ENCODE measurements around the gene CAMK4. TPM values are rescaled to one million over a fixed set of nuclear protein-coding genes. Genes with fewer than 3 reads are reported as not detected.

CAMK4 gene
- total RNA-seq, 4 donors from 2014 or later: 0.26 to 33.9 (median 2.0) TPM

- H3K27ac ChIP-seq: no peak overlapping the region
Observed at GRCh38 chr5:111374380-111374779, 150.2 kb downstream of the CAMK4 start.

GRCh38 chr5:111375645-111376044 lies 151.5 kb downstream of the CAMK4 start:
- TF ChIP-seq CTCF (IDR thresholded peaks at IDR 0.05): no peak
- H3K4me1 ChIP-seq: no peaks in the 10 kb centered on the region
- intact Hi-C loops (cut with DNase I; ENCODE audit: low total_unique reads): no loop called here
- no peaks in the 10 kb centered on the region for H3K27me3 ChIP-seq
- DNase-seq: no peak
- no peak overlapping the region for H3K27ac ChIP-seq
- H3K9me3 ChIP-seq: no peaks in the 10 kb centered on the region
- H3K36me3 ChIP-seq: no peaks in the 10 kb centered on the region
- H3K4me3 ChIP-seq: no peak overlapping the region

More at GRCh38 chr5:111374380-111374779, 150.2 kb downstream of the CAMK4 start:
- DNase-seq: no peak
- no peak overlapping the region for H3K4me3 ChIP-seq
- no peaks in the 10 kb centered on the region for H3K9me3 ChIP-seq
- no peaks in the 10 kb centered on the region for H3K27me3 ChIP-seq
- intact Hi-C loops (cut with DNase I; ENCODE audit: low total_unique reads): no loop called here
- TF ChIP-seq CTCF (IDR thresholded peaks at IDR 0.05) (no peak), POLR2A (IDR thresholded peaks at IDR 0.05) (no peak)
- H3K36me3 ChIP-seq: no peaks in the 10 kb centered on the region
- no peaks in the 10 kb centered on the region for H3K4me1 ChIP-seq

GRCh38 chr5:111377306-111377705 lies 153.1 kb downstream of the CAMK4 start:
- TF ChIP-seq POLR2A (IDR thresholded peaks at IDR 0.05) (no peak), CTCF (IDR thresholded peaks at IDR 0.05) (no peak)
- H3K27ac ChIP-seq: no peak overlapping the region
- H3K36me3 ChIP-seq: no peaks in the 10 kb centered on the region
- no peaks in the 10 kb centered on the region for H3K27me3 ChIP-seq
- H3K4me3 ChIP-seq: no peak overlapping the region
- no peaks in the 10 kb centered on the region for H3K9me3 ChIP-seq
- no peaks in the 10 kb centered on the region for H3K4me1 ChIP-seq
- intact Hi-C loops (cut with DNase I; ENCODE audit: low total_unique reads): no loop called here
- no peak for DNase-seq

GRCh38 chr5:111379391-111379816 lies 155.2 kb downstream of the CAMK4 start:
- H3K4me3 ChIP-seq: no peak overlapping the region
- H3K27ac ChIP-seq: no peak overlapping the region
- H3K36me3 ChIP-seq: no peaks in the 10 kb centered on the region
- no peak for DNase-seq
- H3K27me3 ChIP-seq: no peaks in the 10 kb centered on the region
- no peak for TF ChIP-seq CTCF (IDR thresholded peaks at IDR 0.05)
- no peak for TF ChIP-seq POLR2A (IDR thresholded peaks at IDR 0.05)
- no peaks in the 10 kb centered on the region for H3K4me1 ChIP-seq
- no peaks in the 10 kb centered on the region for H3K9me3 ChIP-seq
- intact Hi-C loops (cut with DNase I; ENCODE audit: low total_unique reads): no loop called here

GRCh38 chr5:111383288-111383970 lies 159.2 kb downstream of the CAMK4 start:
- Histone ChIP-seq H3K36me3 (no peaks in the 10 kb centered on the region), H3K27ac (no peak overlapping the region), H3K27me3 (no peaks in the 10 kb centered on the region), H3K4me1 (no peaks in the 10 kb centered on the region), H3K9me3 (no peaks in the 10 kb centered on the region), H3K4me3 (no peak overlapping the region)
- TF ChIP-seq CTCF (IDR thresholded peaks at IDR 0.05): no peak
- intact Hi-C loops (cut with DNase I; ENCODE audit: low total_unique reads): no loop called here
- DNase-seq: no peak

Measured in uterus (tissue), 4 donors.